Psoas muscle (tissue), 8 donors: ENCODE measurements around the gene PCGF3. TPM values are rescaled to one million over a fixed set of nuclear protein-coding genes. Genes with fewer than 3 reads are reported as not detected.
"Not testable (repeated sequence)": the region's sequence is repeated elsewhere in the genome, so short reads cannot be mapped to it uniquely, and the experiment has no call there.

Experiments
- ATAC-seq, 4 donors: fragments of 200-7000 bp; cut with Tn5 transposase; one replicate each; pipeline ENCODE4 v1.9.1; 2020; ENCODE audit warnings: moderate library complexity in 3 of 4, mild to moderate bottlenecking in 2 of 4
- DNase-seq, 2 donors: peaks; one replicate each; pipeline ENCODE4 v3.0.0-alpha.2; 2020
- H3K27ac ChIP-seq: fragments of 200-600 bp; one replicate; pipeline ENCODE4 v1.8.0; 2022
- H3K27me3 ChIP-seq, 3 donors: fragments of 200-600 bp in 1 of 3; one replicate each; pipeline versions ENCODE4 v1.6.1 to v1.8.0; 2013 to 2022; ENCODE audit warnings: low read length in 2 of 3, mild to moderate bottlenecking in 2 of 3, moderate library complexity in 1 of 3; ENCODE audit not compliant: insufficient read depth in 3 of 3
- H3K36me3 ChIP-seq, 2 donors: fragments of 200-600 bp in 1 of 2; one replicate each; pipeline versions ENCODE4 v1.6.1 to v1.8.0; 2013 to 2022; ENCODE audit warnings: low read depth in 1 of 2, mild to moderate bottlenecking in 1 of 2, moderate library complexity in 1 of 2; ENCODE audit not compliant: insufficient read depth in 1 of 2
- H3K4me1 ChIP-seq: fragments of 200-600 bp; one replicate; pipeline ENCODE4 v1.8.0; 2022
- H3K4me3 ChIP-seq: fragments of 200-600 bp; one replicate; pipeline ENCODE4 v1.8.0; 2022; ENCODE audit warnings: mild to moderate bottlenecking
- H3K9me3 ChIP-seq: fragments of 200-600 bp; one replicate; pipeline ENCODE4 v1.8.0; 2022
- CTCF ChIP-seq: fragments of 200-600 bp; IDR thresholded peaks from one replicate; pipeline ENCODE4 v1.8.0; 2022; ENCODE audit warnings: antibody characterized with exemption
- WGBS, 3 donors: extraction: QIAGEN DNeasy Blood & Tissue Kit; methylation state at CpG; one replicate each; pipeline versions ENCODE4 v1.1.6 to v1.1.7; 2013; 5-methylcytosine and 5-hydroxymethylcytosine counted together
- intact Hi-C, 2 donors: fragments of 100-400 bp; cut with DNase I; formaldehyde crosslinking; loops; one replicate each; pipeline versions ENCODE4 v1.11.0 to v1.14.2; 2022
- polyA plus RNA-seq, 3 donors: library from polyadenylated mRNA; stranded (reverse); fragments of 200-250 nt; gene quantifications; one replicate each; pipeline ENCODE4 v1.2.3, GENCODE V29; 2013
- total RNA-seq, 4 donors: library from RNA; stranded (reverse); fragmentation: NEBNext Ultra II Directional in 2 of 4; extraction: Animal tissue kit (Norgen Biotek cat#: 25700) in 2 of 4; gene quantifications; one replicate each; pipeline versions ENCODE4 v1.2.1 to v1.2.4, GENCODE V29; 2021 to 2023
- donor health status: healthy with polysubstance abuse.
- donor health status: DM: no; HTN: no; CAD: no; lungs with moderate emphysema.
- donor health status: Bipolar disorder and iron deficiency.
- donor health status: healthy.
- donor health status: DM: yes; HTN: yes; CAD: no.
- donor health status: DM: no; HTN: no; CAD: no.
- donor health status: DM: no; HTN: no; CAD: no.
- donor health status: DM: yes; HTN: yes; CAD: no.

PCGF3 gene
- total and polyA plus RNA-seq, 7 donors: 10.9 to 19.2 (median 15.1) TPM

GRCh38 chr4:666822-667544 is 38.6 kb upstream of the PCGF3 start:
- ATAC-seq (peak in 1 of 4 donors; percentile 12), DNase-seq (peak; percentile 12 to 46)
- no peaks in the 10 kb centered on the region for H3K4me1 ChIP-seq
- H3K9me3 ChIP-seq: no peaks in the 10 kb centered on the region
- peaks cover 3 to 16% of the 10 kb centered on the region in 2 donors for H3K36me3 ChIP-seq
- H3K4me3 ChIP-seq: no peak overlapping the region
- H3K27me3 ChIP-seq: peaks cover 0 to 40% (median 11%) of the 10 kb centered on the region in 3 donors
- WGBS, 3 donors: 54 to 63% (median 56%) methylated on average over 25 to 28 of the region's 28 CpGs
- no peak for TF ChIP-seq CTCF
- no peak overlapping the region for H3K27ac ChIP-seq
- intact Hi-C loops: no loop called here

- WGBS, 3 donors: 37 to 44% (median 43%) methylated on average over 10 of the region's 10 CpGs
- peaks cover 7 to 22% of the 10 kb centered on the region in 2 donors for H3K36me3 ChIP-seq
- no peaks in the 10 kb centered on the region for H3K4me1 ChIP-seq
- no peak overlapping the region for H3K4me3 ChIP-seq
- H3K27me3 ChIP-seq: peaks cover 0 to 36% (median 10%) of the 10 kb centered on the region in 3 donors
- no peaks in the 10 kb centered on the region for H3K9me3 ChIP-seq
- DNase-seq (peak; percentile 3 to 17), ATAC-seq (no peak)
- TF ChIP-seq CTCF: no peak
- intact Hi-C loops: no loop called here
- no peak overlapping the region for H3K27ac ChIP-seq
Observed at GRCh38 chr4:667545-667925, 38.1 kb upstream of the PCGF3 start.

GRCh38 chr4:668219-668618 is 37.4 kb upstream of the PCGF3 start:
- peak in 1 of 2 donors; percentile 1 for DNase-seq
- WGBS, 3 donors: 81 to 88% (median 87%) methylated on average over 6 of the region's 6 CpGs
- Histone ChIP-seq H3K27me3 (peaks cover 0 to 32% (median 7%) of the 10 kb centered on the region in 3 donors), H3K36me3 (peaks cover 7 to 28% of the 10 kb centered on the region in 2 donors)
- H3K9me3 ChIP-seq, ATAC-seq, intact Hi-C loops, H3K4me1 ChIP-seq, H3K4me3 ChIP-seq, H3K27ac ChIP-seq: not testable (repeated sequence)

- intact Hi-C loops, H3K27ac ChIP-seq, H3K9me3 ChIP-seq, ATAC-seq, H3K4me3 ChIP-seq: not testable (repeated sequence)
- Histone ChIP-seq H3K27me3 (peaks cover 0 to 14% (median 5%) of the 10 kb centered on the region in 3 donors), H3K4me1 (peaks cover 10% of the 10 kb centered on the region), H3K36me3 (peaks cover 7 to 28% of the 10 kb centered on the region in 2 donors)
- WGBS, 3 donors: 91 to 96% (median 94%) methylated on average over 11 of the region's 11 CpGs
- peak in 1 of 2 donors; percentile 7 for DNase-seq
Observed at GRCh38 chr4:669806-670559, 35.6 kb upstream of the PCGF3 start.

GRCh38 chr4:671769-672168 is 33.9 kb upstream of the PCGF3 start:
- ATAC-seq: no peak
- WGBS, 3 donors: 87 to 88% (median 88%) methylated on average over 3 of the region's 3 CpGs

More at GRCh38 chr4:671769-672168, 33.9 kb upstream of the PCGF3 start:
- Histone ChIP-seq H3K27me3 (peaks cover 0 to 3% (median 0%) of the 10 kb centered on the region in 3 donors), H3K4me3 (no peak overlapping the region), H3K4me1 (peaks cover 28% of the 10 kb centered on the region), H3K27ac (no peak overlapping the region), H3K36me3 (peaks cover 7 to 28% of the 10 kb centered on the region in 2 donors), H3K9me3 (no peaks in the 10 kb centered on the region)
- TF ChIP-seq CTCF: no peak
- peak in 1 of 2 donors; percentile 28 for DNase-seq
- intact Hi-C loops: no loop called here
